Activated CD4-positive, alpha-beta T cell treated with anti-CD3 and anti-CD28 coated beads, Interleukin-2, amount 10 ng/mL, durations not matched to agents 24 days and 14 days (primary cell): ENCODE results near the gene SMAD7. TPM values are rescaled to one million over a fixed set of nuclear protein-coding genes. Genes with fewer than 3 reads are reported as not detected.

Experiments used
- DNase-seq: peaks from one replicate; pipeline ENCODE4 v3.0.0; 2022
- H3K27ac Mint-ChIP-seq: one replicate; pipeline ENCODE4 v1.8.0; 2022; ENCODE audit warnings: mild to moderate bottlenecking, mixed read lengths
- H3K27me3 Mint-ChIP-seq: one replicate; pipeline ENCODE4 v1.8.0; 2022; ENCODE audit warnings: mixed read lengths
- H3K36me3 Mint-ChIP-seq: one replicate; pipeline ENCODE4 v1.8.0; 2022; ENCODE audit warnings: low read depth, mild to moderate bottlenecking, mixed read lengths
- H3K4me1 Mint-ChIP-seq: one replicate; pipeline ENCODE4 v1.8.0; 2021; ENCODE audit warnings: mixed read lengths
- H3K4me3 Mint-ChIP-seq: one replicate; pipeline ENCODE4 v1.8.0; 2022; ENCODE audit warnings: mild to moderate bottlenecking, moderate library complexity, mixed read lengths
- H3K9me3 Mint-ChIP-seq: one replicate; pipeline ENCODE4 v1.8.0; 2021; ENCODE audit warnings: mixed read lengths
- intact Hi-C: fragments of 100-400 bp; cut with micrococcal nuclease; formaldehyde crosslinking; loops from one replicate; pipeline ENCODE4 v1.15.1; 2023
- total RNA-seq: library from RNA; stranded (reverse); gene quantifications from 2 replicates; pipeline ENCODE4 v1.2.3, GENCODE V29; 2022

Gene SMAD7
- total RNA-seq, 1 donor from 2014 or later, result 21.8 TPM

DNA sequence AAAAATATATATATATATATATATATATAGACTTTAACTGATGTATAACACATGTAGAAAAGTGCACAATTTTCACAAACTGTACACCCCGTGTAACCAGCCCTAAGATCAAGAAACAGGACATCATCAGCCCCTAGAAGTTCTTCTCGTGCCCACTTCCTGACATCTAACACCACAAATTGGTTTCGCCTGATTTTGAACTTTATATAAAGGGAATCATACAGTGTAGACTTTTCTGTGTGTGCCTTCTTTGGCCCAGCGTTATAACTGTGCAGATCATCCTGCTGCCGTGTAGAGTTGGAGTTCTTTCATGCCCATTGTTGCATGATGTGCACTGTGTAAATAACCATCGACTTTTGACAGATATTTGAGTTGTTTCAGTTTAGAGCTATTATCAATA lies 41.0 kb downstream of the SMAD7 start:
- Mint-ChIP-seq H3K27me3 (peaks cover 9% of the 10 kb centered on the region), H3K9me3 (peaks cover 8% of the 10 kb centered on the region), H3K36me3 (peaks cover 2% of the 10 kb centered on the region), H3K4me3 (no peak overlapping the region), H3K4me1 (peaks cover 16% of the 10 kb centered on the region), H3K27ac (no peak overlapping the region)
- no peak for DNase-seq
- intact Hi-C loops, result no loop called here

DNA sequence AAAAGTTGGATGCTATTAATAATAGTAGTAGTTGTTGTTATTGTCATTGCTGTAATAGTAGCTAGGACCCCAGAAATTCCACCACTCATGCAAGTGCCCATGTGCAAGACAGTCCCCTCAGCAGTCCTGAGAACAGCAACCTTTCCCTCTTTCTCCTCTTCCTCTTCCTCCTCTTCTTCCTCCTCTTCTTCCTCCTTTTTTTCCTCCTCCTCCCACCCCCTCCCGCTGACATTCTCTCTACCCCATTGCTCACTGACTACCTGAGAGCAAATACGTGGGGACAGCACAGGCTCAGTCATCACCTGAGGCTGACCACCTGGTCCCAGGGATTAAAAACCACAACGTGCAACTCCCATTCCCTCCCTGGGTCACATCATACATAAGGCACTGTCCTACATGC lies 41.8 kb downstream of the SMAD7 start:
- Mint-ChIP-seq H3K27ac (no peak overlapping the region), H3K4me1 (peaks cover 16% of the 10 kb centered on the region), H3K36me3 (peaks cover 2% of the 10 kb centered on the region), H3K27me3 (peaks cover 11% of the 10 kb centered on the region), H3K9me3 (peaks cover 13% of the 10 kb centered on the region), H3K4me3 (no peak overlapping the region)
- intact Hi-C loops, result no loop called here
- DNase-seq, result no peak

DNA sequence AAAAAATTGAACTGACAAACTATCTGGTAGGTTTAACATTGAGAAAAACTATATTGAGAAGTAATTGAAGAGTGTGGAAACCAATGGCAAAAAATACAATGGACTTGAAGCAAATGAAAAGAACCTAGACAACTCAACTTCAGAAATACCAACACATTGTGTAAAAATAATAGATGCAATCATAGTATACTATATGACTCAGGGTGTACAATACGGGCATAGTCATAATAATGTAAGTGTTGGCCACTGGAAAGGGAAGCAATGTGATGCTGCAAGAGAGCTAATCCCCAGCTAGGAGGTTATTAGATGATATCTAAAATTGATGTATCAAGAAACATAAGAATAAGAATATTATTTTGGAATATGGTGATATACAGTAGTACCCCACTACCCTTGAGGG lies 45.3 kb downstream of the SMAD7 start:
- intact Hi-C loops, result no loop called here
- Mint-ChIP-seq H3K27me3 (peaks cover 11% of the 10 kb centered on the region), H3K4me3 (no peak overlapping the region), H3K27ac (no peak overlapping the region), H3K4me1 (peaks cover 15% of the 10 kb centered on the region), H3K9me3 (peaks cover 19% of the 10 kb centered on the region), H3K36me3 (peaks cover 2% of the 10 kb centered on the region)
- no peak for DNase-seq

DNA sequence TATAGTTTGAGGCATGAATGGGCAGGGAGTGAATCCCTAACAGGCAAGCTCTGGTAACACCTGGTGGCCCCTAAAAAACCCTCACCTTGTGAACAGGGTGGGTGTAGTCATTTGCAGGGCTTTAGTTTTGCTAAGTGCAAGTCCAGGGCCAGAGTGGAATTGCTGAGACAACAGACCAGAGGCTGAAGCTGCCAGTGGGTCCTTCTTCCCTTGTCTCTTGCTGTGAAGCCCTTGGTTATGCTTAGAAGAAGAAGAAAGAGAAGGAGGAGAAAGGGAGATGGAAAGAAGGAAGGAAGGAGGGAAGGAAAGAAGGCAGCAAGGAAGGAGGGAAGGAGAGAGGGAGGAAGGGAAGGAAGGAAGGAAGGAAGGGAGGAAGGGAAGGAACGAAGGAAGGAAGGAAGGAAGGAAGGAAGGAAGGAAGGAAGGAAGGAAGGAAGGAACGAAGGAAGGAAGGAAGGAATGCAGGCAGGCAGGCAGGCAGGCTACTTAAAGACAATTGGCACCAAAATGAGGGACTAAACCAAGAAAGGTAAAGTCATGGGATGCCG lies 45.8 kb downstream of the SMAD7 start:
- Mint-ChIP-seq H3K27ac (no peak overlapping the region), H3K27me3 (peaks cover 11% of the 10 kb centered on the region), H3K9me3 (peaks cover 19% of the 10 kb centered on the region), H3K36me3 (peaks cover 2% of the 10 kb centered on the region), H3K4me1 (peaks cover 15% of the 10 kb centered on the region), H3K4me3 (no peak overlapping the region)
- DNase-seq, result no peak
- intact Hi-C loops, result no loop called here

DNA sequence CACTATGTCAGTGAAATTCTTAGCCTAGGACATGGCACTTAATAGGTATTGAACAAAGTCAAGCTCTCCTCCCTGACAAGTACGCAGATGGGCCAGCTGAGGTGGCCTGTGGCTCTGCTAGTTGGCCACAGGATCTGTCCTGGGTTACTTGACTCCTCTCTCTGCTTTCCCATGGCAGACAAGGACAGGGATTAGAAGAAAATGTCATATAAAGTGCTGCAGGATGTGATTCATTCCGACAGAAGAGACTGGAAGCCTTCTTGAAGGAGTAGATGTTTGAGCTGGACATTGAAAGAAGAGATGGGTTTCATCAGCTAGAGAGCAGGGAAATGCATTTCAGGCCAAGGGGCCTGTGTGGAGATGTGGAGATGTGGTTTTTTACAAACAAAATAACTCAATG lies 46.7 kb downstream of the SMAD7 start:
- Mint-ChIP-seq H3K27ac (no peak overlapping the region), H3K27me3 (peaks cover 11% of the 10 kb centered on the region), H3K9me3 (peaks cover 25% of the 10 kb centered on the region), H3K36me3 (peaks cover 2% of the 10 kb centered on the region), H3K4me1 (peaks cover 13% of the 10 kb centered on the region), H3K4me3 (no peak overlapping the region)
- intact Hi-C loops, result no loop called here
- DNase-seq, result no peak

DNA sequence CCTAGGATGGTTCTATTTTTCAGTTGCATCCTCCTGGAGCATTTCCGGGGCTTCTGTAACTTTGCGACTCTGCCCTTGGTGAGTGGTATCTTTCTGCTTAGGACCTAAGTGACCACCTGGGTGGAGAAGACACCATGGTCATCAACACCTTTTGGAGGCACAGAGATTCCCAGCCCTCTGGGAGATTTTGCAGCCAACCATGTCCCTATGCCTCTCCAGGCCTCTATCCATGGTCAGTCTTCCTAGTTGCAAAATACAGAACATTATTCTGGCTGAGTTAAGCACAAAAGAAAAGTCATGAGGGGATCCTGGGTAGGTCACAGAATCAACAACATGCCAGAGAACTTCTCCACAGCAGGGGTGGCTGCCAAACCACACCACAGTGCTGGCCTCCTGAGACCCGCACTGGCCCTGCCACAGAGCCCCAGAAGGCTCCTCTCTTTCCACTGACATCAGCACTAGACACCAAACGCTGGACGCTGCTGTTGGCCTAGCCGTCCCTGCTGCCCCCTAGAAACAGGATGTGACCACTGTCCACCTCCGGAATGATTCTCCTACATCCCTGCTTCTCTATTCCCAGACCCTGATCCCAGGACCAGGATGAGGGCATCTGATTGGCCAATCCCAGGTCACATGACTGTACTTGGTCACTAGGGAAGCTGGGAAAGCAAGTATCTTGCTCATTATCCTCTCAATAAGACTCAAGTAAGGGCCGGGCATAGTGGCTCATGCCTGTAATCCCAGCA lies 47.7 kb downstream of the SMAD7 start:
- H3K4me3 Mint-ChIP-seq, result no peak overlapping the region
- H3K36me3 Mint-ChIP-seq, result peaks cover 4% of the 10 kb centered on the region
- peaks cover 8% of the 10 kb centered on the region for H3K4me1 Mint-ChIP-seq
- intact Hi-C loops, result no loop called here
- H3K27ac Mint-ChIP-seq, result no peak overlapping the region
- H3K9me3 Mint-ChIP-seq, result peaks cover 25% of the 10 kb centered on the region
- peaks cover 11% of the 10 kb centered on the region for H3K27me3 Mint-ChIP-seq
- no peak for DNase-seq

DNA sequence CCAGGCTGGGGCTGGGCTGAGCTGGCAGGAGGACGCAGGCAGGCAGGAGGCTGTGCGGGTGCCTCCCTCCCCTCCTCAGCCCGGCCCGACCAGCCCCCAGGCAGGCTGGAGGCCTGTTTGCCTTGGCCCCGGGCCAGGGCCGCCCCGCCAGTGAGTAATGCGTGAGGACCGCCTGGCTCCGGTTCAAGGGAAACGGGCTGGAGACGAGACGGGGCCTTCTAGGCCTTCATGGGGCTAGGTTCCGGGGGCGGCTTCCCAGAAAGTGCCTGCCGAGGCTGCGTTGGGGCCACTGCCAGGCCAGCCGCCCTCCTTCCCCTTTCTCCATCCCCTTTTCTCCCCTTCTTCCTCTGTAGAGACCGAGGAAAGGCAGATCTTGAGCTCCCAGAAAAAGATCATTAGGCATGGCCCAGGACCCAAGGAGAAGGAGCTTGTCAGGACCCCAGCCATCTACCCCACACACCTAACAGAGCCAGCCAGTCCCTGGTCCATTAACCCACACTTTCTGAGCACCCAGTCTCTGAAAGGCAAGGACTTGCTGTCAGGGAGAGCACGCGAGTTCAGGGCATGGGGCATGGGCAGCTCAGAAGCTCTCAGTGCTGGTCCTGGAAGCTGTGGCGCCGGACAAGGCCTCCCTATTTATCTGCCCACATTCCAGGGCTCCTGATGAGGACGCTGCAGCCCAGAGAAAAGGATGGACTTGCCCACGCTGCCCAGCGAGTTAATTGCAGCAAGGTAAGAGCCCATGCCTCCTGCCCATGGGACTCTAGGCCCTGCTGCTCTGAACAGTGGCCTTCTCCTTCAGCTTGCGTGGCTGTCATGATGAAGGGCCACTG lies 48.5 kb downstream of the SMAD7 start:
- Mint-ChIP-seq H3K4me1 (peaks cover 8% of the 10 kb centered on the region), H3K9me3 (peaks cover 25% of the 10 kb centered on the region), H3K27me3 (peaks cover 11% of the 10 kb centered on the region), H3K4me3 (no peak overlapping the region), H3K27ac (no peak overlapping the region), H3K36me3 (peaks cover 4% of the 10 kb centered on the region)
- no peak for DNase-seq
- intact Hi-C loops, result no loop called here

DNA sequence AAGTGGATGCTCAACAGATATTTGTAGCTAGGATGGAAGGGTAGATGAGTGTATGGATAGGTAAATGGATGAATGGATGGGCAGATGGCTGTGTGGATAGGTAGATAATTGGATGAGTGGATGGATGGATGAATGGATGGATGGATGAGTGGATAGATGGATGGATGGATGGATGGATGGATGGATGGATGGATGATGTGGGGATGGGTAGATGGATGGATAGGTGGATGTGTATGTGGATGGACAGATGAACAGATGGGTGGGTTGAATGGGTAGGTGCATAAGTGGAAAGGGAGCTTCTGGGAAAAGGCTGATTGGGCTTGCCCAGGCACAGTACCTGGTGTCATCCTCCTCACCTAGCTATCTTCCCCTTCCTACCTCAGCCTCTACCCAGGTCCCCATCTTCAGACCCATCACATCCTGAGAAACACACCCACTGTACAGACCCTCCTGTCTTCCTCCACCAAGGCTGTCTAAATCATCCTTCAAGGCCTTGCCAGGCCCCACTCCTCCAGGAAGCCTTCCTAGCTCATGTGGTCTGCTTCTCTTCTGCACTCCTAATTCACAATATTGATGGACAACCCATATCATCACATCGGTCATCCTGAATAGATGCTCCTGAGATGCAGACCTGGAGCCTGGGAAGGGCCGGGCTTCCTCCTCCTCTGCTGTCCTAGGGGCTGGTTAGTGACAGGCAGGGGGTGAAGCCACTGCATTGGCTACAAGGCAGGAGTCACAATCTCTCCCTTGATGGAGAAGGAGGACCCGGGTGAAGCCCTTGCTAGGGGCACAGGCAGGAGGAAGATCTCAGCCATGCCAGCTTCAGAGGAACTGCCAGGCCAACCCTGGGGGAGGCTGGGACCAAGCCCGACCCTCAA lies 49.4 kb downstream of the SMAD7 start:
- Mint-ChIP-seq H3K27me3 (peaks cover 11% of the 10 kb centered on the region), H3K9me3 (peaks cover 25% of the 10 kb centered on the region), H3K36me3 (peaks cover 4% of the 10 kb centered on the region), H3K4me3 (no peak overlapping the region), H3K4me1 (peaks cover 14% of the 10 kb centered on the region), H3K27ac (no peak overlapping the region)
- no peak for DNase-seq
- intact Hi-C loops, result no loop called here

DNA sequence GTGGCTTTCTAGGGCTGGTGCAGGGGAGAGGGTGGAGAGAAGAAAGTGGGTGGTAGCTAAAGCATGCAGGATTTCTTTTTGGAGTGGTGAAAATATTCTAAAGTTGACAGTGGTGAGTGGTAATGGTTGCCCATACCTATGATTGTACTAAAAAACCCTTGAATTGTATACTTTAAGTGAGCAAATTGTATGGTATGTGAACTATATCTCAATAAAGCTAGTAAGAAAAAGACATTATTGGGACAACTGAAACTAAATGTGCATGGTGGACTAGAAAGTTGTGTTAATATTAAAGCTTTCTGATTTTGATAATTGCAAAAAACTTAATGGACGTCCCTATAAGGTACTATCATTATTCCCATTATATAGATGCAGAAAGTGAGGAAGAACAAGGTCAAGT lies 50.3 kb downstream of the SMAD7 start:
- Mint-ChIP-seq H3K4me3 (no peak overlapping the region), H3K36me3 (peaks cover 4% of the 10 kb centered on the region), H3K27me3 (peaks cover 9% of the 10 kb centered on the region), H3K9me3 (peaks cover 24% of the 10 kb centered on the region), H3K4me1 (peaks cover 15% of the 10 kb centered on the region), H3K27ac (no peak overlapping the region)
- intact Hi-C loops, result no loop called here
- no peak for DNase-seq

DNA sequence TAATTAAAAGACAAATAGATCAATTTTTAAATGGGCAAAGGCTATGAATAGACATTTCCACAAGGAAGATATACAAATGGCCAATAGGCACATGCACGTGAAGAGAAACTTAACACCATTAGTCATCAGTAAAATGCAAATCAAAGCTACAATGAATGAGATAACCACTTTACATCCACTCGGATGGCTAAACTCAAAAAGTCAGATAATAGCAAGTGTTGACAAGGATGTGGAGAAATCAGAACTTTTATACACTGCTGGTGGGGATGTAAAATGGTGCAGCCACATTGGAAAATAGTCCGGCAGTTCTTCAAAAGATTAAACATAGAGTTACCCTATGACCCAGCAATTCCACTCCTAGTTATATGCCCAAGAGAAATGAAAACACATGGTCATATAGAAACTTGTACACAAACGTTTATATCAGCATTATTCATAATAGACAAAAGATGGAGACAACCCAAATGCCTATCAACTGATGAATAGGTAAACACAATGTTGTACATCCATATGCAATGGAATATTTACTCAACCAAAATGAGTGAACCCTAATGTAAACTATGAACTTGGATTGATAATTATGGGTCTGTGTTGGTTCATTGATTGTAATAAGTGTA lies 51.1 kb downstream of the SMAD7 start:
- no peak overlapping the region for H3K27ac Mint-ChIP-seq
- intact Hi-C loops, result no loop called here
- DNase-seq, result no peak

DNA sequence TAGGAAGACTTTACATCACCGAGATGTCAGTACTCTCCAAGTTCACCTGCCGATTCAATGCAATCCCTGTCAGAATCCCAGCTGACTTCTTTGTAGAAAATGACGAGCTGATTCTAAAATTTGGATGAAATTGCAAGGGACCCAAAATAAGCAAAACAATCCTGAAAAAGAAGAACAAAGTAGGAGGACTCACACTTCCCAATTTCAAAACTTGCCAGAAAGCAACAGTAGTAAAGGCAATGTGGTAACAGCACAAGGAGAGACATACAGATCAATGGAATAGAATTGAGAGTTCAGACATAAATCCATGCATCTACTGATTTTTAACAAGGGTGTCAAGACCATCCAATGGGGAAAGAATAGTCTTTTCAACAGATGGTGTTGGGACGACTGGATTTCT lies 52.2 kb downstream of the SMAD7 start:
- Mint-ChIP-seq H3K4me3 (no peak overlapping the region), H3K36me3 (peaks cover 2% of the 10 kb centered on the region), H3K27ac (no peak overlapping the region), H3K4me1 (peaks cover 15% of the 10 kb centered on the region), H3K9me3 (peaks cover 12% of the 10 kb centered on the region), H3K27me3 (no peaks in the 10 kb centered on the region)
- no peak for DNase-seq
- intact Hi-C loops, result no loop called here

More for the DNA sequence above, 51.1 kb downstream of the SMAD7 start:
- H3K9me3 Mint-ChIP-seq, result peaks cover 16% of the 10 kb centered on the region
- peaks cover 15% of the 10 kb centered on the region for H3K4me1 Mint-ChIP-seq
- peaks cover 2% of the 10 kb centered on the region for H3K27me3 Mint-ChIP-seq
- peaks cover 2% of the 10 kb centered on the region for H3K36me3 Mint-ChIP-seq
- H3K4me3 Mint-ChIP-seq, result no peak overlapping the region

DNA sequence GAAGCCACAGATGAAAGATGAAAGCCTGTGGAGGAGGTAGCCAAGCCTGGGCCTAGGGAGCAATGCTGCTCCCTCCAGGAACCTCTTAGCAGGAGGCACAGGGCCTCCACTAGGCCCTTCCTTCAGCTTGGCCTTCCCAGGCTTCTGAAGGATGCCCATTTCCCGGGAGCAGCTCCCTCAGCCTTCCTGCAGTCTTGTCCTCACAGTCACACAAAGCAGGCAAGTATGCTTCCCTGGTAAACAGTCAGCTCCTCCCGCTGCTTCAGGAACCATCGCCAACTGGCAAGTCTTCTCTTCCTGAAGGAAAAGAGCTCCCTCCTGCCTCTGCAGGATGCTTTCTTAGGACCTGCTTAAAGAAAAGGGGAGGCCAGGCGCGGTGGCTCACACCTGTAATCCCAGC lies 53.2 kb downstream of the SMAD7 start:
- intact Hi-C loops, result no loop called here
- no peak for DNase-seq

DNA sequence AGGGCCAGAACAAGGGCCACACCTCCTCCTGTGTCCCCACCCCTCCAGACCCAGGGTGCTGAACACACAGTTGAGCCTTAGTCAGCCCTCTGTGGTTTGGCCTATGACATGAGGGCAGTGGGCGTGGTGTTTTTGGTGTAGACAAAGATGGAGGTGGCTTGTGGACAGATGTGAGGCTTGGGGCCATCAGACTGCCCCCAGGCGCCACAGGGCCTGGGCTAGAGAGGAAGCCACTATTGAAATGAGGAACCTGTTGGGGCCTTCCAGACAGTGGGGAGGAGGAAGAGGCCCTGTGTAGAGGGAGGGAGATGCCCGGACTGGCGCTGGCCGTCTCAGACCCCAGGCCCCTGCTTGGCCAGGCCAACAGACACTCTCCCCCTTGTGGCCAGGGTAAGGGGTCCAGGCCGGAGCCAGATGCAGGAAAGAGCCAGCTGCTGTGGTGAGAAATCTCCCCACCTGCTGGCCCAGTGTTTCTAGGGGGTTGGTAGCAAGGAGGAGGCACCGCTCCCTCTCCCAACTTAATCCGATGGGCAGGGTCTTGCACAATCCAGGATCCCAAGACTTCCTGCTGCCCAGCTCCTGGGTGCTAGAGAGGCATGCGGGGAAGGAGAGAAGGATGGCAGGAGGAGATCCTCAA lies 53.8 kb downstream of the SMAD7 start:
- Mint-ChIP-seq H3K4me3 (no peak overlapping the region), H3K4me1 (peaks cover 15% of the 10 kb centered on the region), H3K9me3 (peaks cover 12% of the 10 kb centered on the region)

More for the DNA sequence above, 53.2 kb downstream of the SMAD7 start:
- Mint-ChIP-seq H3K9me3 (peaks cover 12% of the 10 kb centered on the region), H3K4me1 (peaks cover 15% of the 10 kb centered on the region), H3K4me3 (no peak overlapping the region), H3K27me3 (no peaks in the 10 kb centered on the region), H3K36me3 (peaks cover 2% of the 10 kb centered on the region), H3K27ac (no peak overlapping the region)

More for the DNA sequence above, 53.8 kb downstream of the SMAD7 start:
- DNase-seq, result no peak
- peaks cover 2% of the 10 kb centered on the region for H3K36me3 Mint-ChIP-seq
- no peaks in the 10 kb centered on the region for H3K27me3 Mint-ChIP-seq
- H3K27ac Mint-ChIP-seq, result peak overlapping the region; percentile 68
- intact Hi-C loops, result no loop called here
